Activated CD4-positive, alpha-beta T cell treated with anti-CD3 and anti-CD28 coated beads, Interleukin-2, amount 10 ng/mL, durations not matched to agents 24 days and 14 days (primary cell): ENCODE data around the gene SCN4A. TPM values are rescaled to one million over a fixed set of nuclear protein-coding genes. Genes with fewer than 3 reads are reported as not detected.
A peak's percentile ranks its signal among the peaks of the same experiment; 100 is the strongest.

Experiments
- DNase-seq: peaks from one replicate; pipeline ENCODE4 v3.0.0; 2022
- H3K27ac Mint-ChIP-seq: one replicate; pipeline ENCODE4 v1.8.0; 2022; ENCODE audit warnings: mild to moderate bottlenecking, mixed read lengths
- H3K27me3 Mint-ChIP-seq: one replicate; pipeline ENCODE4 v1.8.0; 2022; ENCODE audit warnings: mixed read lengths
- H3K36me3 Mint-ChIP-seq: one replicate; pipeline ENCODE4 v1.8.0; 2022; ENCODE audit warnings: low read depth, mild to moderate bottlenecking, mixed read lengths
- H3K4me1 Mint-ChIP-seq: one replicate; pipeline ENCODE4 v1.8.0; 2021; ENCODE audit warnings: mixed read lengths
- H3K4me3 Mint-ChIP-seq: one replicate; pipeline ENCODE4 v1.8.0; 2022; ENCODE audit warnings: mild to moderate bottlenecking, moderate library complexity, mixed read lengths
- H3K9me3 Mint-ChIP-seq: one replicate; pipeline ENCODE4 v1.8.0; 2021; ENCODE audit warnings: mixed read lengths
- intact Hi-C: fragments of 100-400 bp; cut with micrococcal nuclease; formaldehyde crosslinking; loops from one replicate; pipeline ENCODE4 v1.15.1; 2023
- total RNA-seq: library from RNA; stranded (reverse); gene quantifications from 2 replicates; pipeline ENCODE4 v1.2.3, GENCODE V29; 2022

Gene SCN4A
- total RNA-seq, 1 donor from 2014 or later = 0.40 TPM

GRCh38 chr17:63947711-63948330, 24.9 kb downstream of the SCN4A start:
- Mint-ChIP-seq H3K4me3 (no peak overlapping the region), H3K4me1 (peaks cover 14% of the 10 kb centered on the region), H3K9me3 (no peaks in the 10 kb centered on the region), H3K27ac (no peak overlapping the region), H3K36me3 (no peaks in the 10 kb centered on the region), H3K27me3 (peaks cover 3% of the 10 kb centered on the region)
- DNase-seq = peak; percentile 57
- intact Hi-C loops = loop anchor here (2.0 kb wide), 2 partner anchors 13 to 37 kb away; no protein-coding TSS in a partner anchor

- DNase-seq = peak; percentile 90
- no peaks in the 10 kb centered on the region for H3K9me3 Mint-ChIP-seq
- H3K36me3 Mint-ChIP-seq = no peaks in the 10 kb centered on the region
- peaks cover 4% of the 10 kb centered on the region for H3K27me3 Mint-ChIP-seq
- intact Hi-C loops = loop anchor here (1.0 to 2.0 kb wide), 5 partner anchors 14 to 187 kb away; partner anchors contain the start of gene CD79B
- H3K4me1 Mint-ChIP-seq = peaks cover 11% of the 10 kb centered on the region
- H3K4me3 Mint-ChIP-seq = peak overlapping the region; percentile 71
- H3K27ac Mint-ChIP-seq = peak overlapping the region; percentile 74
These were observed 26.0 kb downstream of the SCN4A start for GRCh38 chr17:63946440-63947363.

GRCh38 chr17:63945784-63946439, 26.8 kb downstream of the SCN4A start:
- peaks cover 11% of the 10 kb centered on the region for H3K4me1 Mint-ChIP-seq
- H3K27me3 Mint-ChIP-seq = peaks cover 4% of the 10 kb centered on the region
- H3K27ac Mint-ChIP-seq = no peak overlapping the region
- H3K9me3 Mint-ChIP-seq = no peaks in the 10 kb centered on the region
- no peaks in the 10 kb centered on the region for H3K36me3 Mint-ChIP-seq
- H3K4me3 Mint-ChIP-seq = peak overlapping the region; percentile 71
- DNase-seq = peak; percentile 64
- intact Hi-C loops = loop anchor here (1.0 to 2.0 kb wide), 5 partner anchors 14 to 187 kb away; partner anchors contain the start of gene CD79B

- Mint-ChIP-seq H3K36me3 (no peaks in the 10 kb centered on the region), H3K4me3 (peak overlapping the region; percentile 22), H3K4me1 (peaks cover 11% of the 10 kb centered on the region), H3K27ac (peak overlapping the region; percentile 78), H3K27me3 (peaks cover 4% of the 10 kb centered on the region), H3K9me3 (no peaks in the 10 kb centered on the region)
- intact Hi-C loops = no loop called here
- no peak for DNase-seq
These were observed 27.8 kb downstream of the SCN4A start for GRCh38 chr17:63944736-63945499.

GRCh38 chr17:63943745-63944144, 29.0 kb downstream of the SCN4A start:
- DNase-seq = no peak
- Mint-ChIP-seq H3K27ac (peak overlapping the region; percentile 28), H3K27me3 (peaks cover 4% of the 10 kb centered on the region), H3K4me3 (no peak overlapping the region), H3K36me3 (no peaks in the 10 kb centered on the region), H3K4me1 (peaks cover 16% of the 10 kb centered on the region), H3K9me3 (no peaks in the 10 kb centered on the region)
- intact Hi-C loops = no loop called here

GRCh38 chr17:63942309-63942985, 30.3 kb downstream of the SCN4A start:
- Mint-ChIP-seq H3K27me3 (peaks cover 4% of the 10 kb centered on the region), H3K4me1 (peaks cover 20% of the 10 kb centered on the region), H3K36me3 (no peaks in the 10 kb centered on the region), H3K27ac (no peak overlapping the region), H3K4me3 (no peak overlapping the region), H3K9me3 (no peaks in the 10 kb centered on the region)
- intact Hi-C loops = no loop called here
- no peak for DNase-seq

GRCh38 chr17:63941751-63942150, 31.0 kb downstream of the SCN4A start:
- DNase-seq = no peak
- Mint-ChIP-seq H3K27me3 (peaks cover 4% of the 10 kb centered on the region), H3K27ac (no peak overlapping the region), H3K4me3 (no peak overlapping the region), H3K4me1 (peaks cover 20% of the 10 kb centered on the region), H3K36me3 (no peaks in the 10 kb centered on the region), H3K9me3 (no peaks in the 10 kb centered on the region)
- intact Hi-C loops = no loop called here

- Mint-ChIP-seq H3K4me3 (no peak overlapping the region), H3K4me1 (peaks cover 15% of the 10 kb centered on the region), H3K9me3 (no peaks in the 10 kb centered on the region), H3K36me3 (no peaks in the 10 kb centered on the region), H3K27me3 (peaks cover 4% of the 10 kb centered on the region), H3K27ac (no peak overlapping the region)
- DNase-seq = no peak
- intact Hi-C loops = no loop called here
These were observed 31.6 kb downstream of the SCN4A start for GRCh38 chr17:63941162-63941561.

GRCh38 chr17:63940584-63940983, 32.1 kb downstream of the SCN4A start:
- intact Hi-C loops = no loop called here
- no peaks in the 10 kb centered on the region for H3K36me3 Mint-ChIP-seq
- no peaks in the 10 kb centered on the region for H3K9me3 Mint-ChIP-seq
- no peak overlapping the region for H3K4me3 Mint-ChIP-seq
- H3K27me3 Mint-ChIP-seq = peaks cover 8% of the 10 kb centered on the region
- no peak for DNase-seq
- H3K27ac Mint-ChIP-seq = no peak overlapping the region
- peaks cover 13% of the 10 kb centered on the region for H3K4me1 Mint-ChIP-seq

- Mint-ChIP-seq H3K27me3 (peaks cover 7% of the 10 kb centered on the region), H3K27ac (no peak overlapping the region), H3K36me3 (no peaks in the 10 kb centered on the region), H3K4me3 (no peak overlapping the region), H3K9me3 (no peaks in the 10 kb centered on the region), H3K4me1 (peaks cover 10% of the 10 kb centered on the region)
- intact Hi-C loops = no loop called here
- DNase-seq = no peak
These were observed 32.8 kb downstream of the SCN4A start for GRCh38 chr17:63939884-63940283.

- H3K9me3 Mint-ChIP-seq = no peaks in the 10 kb centered on the region
- intact Hi-C loops = no loop called here
These were observed 33.3 kb downstream of the SCN4A start for GRCh38 chr17:63939401-63939800.

GRCh38 chr17:63937920-63938319, 34.8 kb downstream of the SCN4A start:
- no peak overlapping the region for H3K4me3 Mint-ChIP-seq
- H3K27ac Mint-ChIP-seq = no peak overlapping the region
- H3K27me3 Mint-ChIP-seq = peaks cover 7% of the 10 kb centered on the region
- H3K36me3 Mint-ChIP-seq = no peaks in the 10 kb centered on the region
- H3K9me3 Mint-ChIP-seq = no peaks in the 10 kb centered on the region
- DNase-seq = no peak
- H3K4me1 Mint-ChIP-seq = peaks cover 9% of the 10 kb centered on the region
- intact Hi-C loops = no loop called here

More at GRCh38 chr17:63939401-63939800, 33.3 kb downstream of the SCN4A start:
- DNase-seq = no peak
- Mint-ChIP-seq H3K4me3 (no peak overlapping the region), H3K27me3 (peaks cover 7% of the 10 kb centered on the region), H3K27ac (no peak overlapping the region), H3K4me1 (peaks cover 10% of the 10 kb centered on the region), H3K36me3 (no peaks in the 10 kb centered on the region)

- Mint-ChIP-seq H3K9me3 (no peaks in the 10 kb centered on the region), H3K27ac (no peak overlapping the region), H3K36me3 (no peaks in the 10 kb centered on the region), H3K27me3 (peaks cover 5% of the 10 kb centered on the region), H3K4me1 (peaks cover 13% of the 10 kb centered on the region), H3K4me3 (no peak overlapping the region)
- intact Hi-C loops = no loop called here
- DNase-seq = no peak
These were observed 35.4 kb downstream of the SCN4A start for GRCh38 chr17:63937319-63937718.
